Peyer's patch (tissue), 4 donors: ENCODE results near the gene HCFC1. TPM values are rescaled to one million over a fixed set of nuclear protein-coding genes. Genes with fewer than 3 reads are reported as not detected.
A peak's percentile ranks its signal among the peaks of the same experiment; 100 is the strongest.

Experiments used
- DNase-seq, 3 donors: peaks; one replicate each; pipeline ENCODE4 v3.0.0-alpha.2; 2017 to 2019
- H3K27ac ChIP-seq, 4 donors: fragments of 200-600 bp; sonication (generic); one replicate each; pipeline ENCODE4 v1.5.1; 2016 to 2019
- H3K27me3 ChIP-seq, 2 donors: fragments of 200-600 bp; sonication (generic); one replicate each; pipeline ENCODE4 v1.5.1; 2019
- H3K36me3 ChIP-seq, 3 donors: fragments of 200-600 bp; sonication (generic); one replicate each; pipeline ENCODE4 v1.5.1; 2016 to 2019
- H3K4me1 ChIP-seq, 4 donors: fragments of 200-600 bp; sonication (generic); one replicate each; pipeline ENCODE4 v1.5.1; 2016 to 2019
- H3K4me3 ChIP-seq, 4 donors: fragments of 200-600 bp; sonication (generic); 1 replicate in 3 of 4; 2 replicates in 1 of 4; pipeline ENCODE4 v1.5.1; 2016 to 2019; ENCODE audit warnings: mild to moderate bottlenecking in 1 of 4
- H3K9me3 ChIP-seq, 4 donors: fragments of 200-600 bp; sonication (generic); one replicate each; pipeline ENCODE4 v1.5.1; 2016 to 2019; ENCODE audit warnings: mild to moderate bottlenecking in 1 of 4
- POLR2A ChIP-seq, 2 donors: fragments of 450-650 bp; IDR thresholded peaks; one replicate each; pipeline ENCODE4 v1.5.1; 2017; ENCODE audit warnings: antibody characterized with exemption in 2 of 2, mild to moderate bottlenecking in 2 of 2, moderate library complexity in 2 of 2
- total RNA-seq, 4 donors: library from RNA; depleted of rRNA; stranded (reverse); fragments of >200 nt; gene quantifications; one replicate each; pipeline ENCODE4 v1.1.0, GENCODE V29; 2016
- TF ChIP-seq, protein P1 (sequence below), 6 experiments: fragments of 450-650 bp in 4 of 6; fragments of 200-600 bp in 2 of 6; sonication (generic) in 1 of 6; IDR thresholded peaks; one replicate each; pipeline ENCODE4 v1.5.1; 2017 to 2019; ENCODE audit warnings: antibody characterized with exemption in 6 of 6, mild to moderate bottlenecking in 3 of 6, moderate library complexity in 1 of 6

HCFC1 gene
- total RNA-seq, 4 donors from 2014 or later, result 44.1 to 70.6 (median 55.6) TPM

GRCh38 chrX:153924149-153924861, 47.3 kb downstream of the HCFC1 start:
- Histone ChIP-seq H3K4me1 (peaks cover 0 to 34% (median 10%) of the 10 kb centered on the region in 4 donors), H3K4me3 (peak overlapping the region in 3 of 4 donors; percentile 63 to 67 (median 63)), H3K27ac (peak overlapping the region; percentile 45 to 99 (median 96)), H3K27me3 (no peaks in the 10 kb centered on the region), H3K36me3 (no peaks in the 10 kb centered on the region), H3K9me3 (no peaks in the 10 kb centered on the region)
- DNase-seq, result peak in 2 of 3 donors; percentile 58 to 76
- no peak for TF ChIP-seq POLR2A (IDR thresholded peaks at IDR 0.05)
- TF ChIP-seq, protein P1, sequence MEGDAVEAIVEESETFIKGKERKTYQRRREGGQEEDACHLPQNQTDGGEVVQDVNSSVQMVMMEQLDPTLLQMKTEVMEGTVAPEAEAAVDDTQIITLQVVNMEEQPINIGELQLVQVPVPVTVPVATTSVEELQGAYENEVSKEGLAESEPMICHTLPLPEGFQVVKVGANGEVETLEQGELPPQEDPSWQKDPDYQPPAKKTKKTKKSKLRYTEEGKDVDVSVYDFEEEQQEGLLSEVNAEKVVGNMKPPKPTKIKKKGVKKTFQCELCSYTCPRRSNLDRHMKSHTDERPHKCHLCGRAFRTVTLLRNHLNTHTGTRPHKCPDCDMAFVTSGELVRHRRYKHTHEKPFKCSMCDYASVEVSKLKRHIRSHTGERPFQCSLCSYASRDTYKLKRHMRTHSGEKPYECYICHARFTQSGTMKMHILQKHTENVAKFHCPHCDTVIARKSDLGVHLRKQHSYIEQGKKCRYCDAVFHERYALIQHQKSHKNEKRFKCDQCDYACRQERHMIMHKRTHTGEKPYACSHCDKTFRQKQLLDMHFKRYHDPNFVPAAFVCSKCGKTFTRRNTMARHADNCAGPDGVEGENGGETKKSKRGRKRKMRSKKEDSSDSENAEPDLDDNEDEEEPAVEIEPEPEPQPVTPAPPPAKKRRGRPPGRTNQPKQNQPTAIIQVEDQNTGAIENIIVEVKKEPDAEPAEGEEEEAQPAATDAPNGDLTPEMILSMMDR (IDR thresholded peaks at IDR 0.05), result peak in 5 of 6 experiments; percentile 16 to 44 (median 33)

DNA sequence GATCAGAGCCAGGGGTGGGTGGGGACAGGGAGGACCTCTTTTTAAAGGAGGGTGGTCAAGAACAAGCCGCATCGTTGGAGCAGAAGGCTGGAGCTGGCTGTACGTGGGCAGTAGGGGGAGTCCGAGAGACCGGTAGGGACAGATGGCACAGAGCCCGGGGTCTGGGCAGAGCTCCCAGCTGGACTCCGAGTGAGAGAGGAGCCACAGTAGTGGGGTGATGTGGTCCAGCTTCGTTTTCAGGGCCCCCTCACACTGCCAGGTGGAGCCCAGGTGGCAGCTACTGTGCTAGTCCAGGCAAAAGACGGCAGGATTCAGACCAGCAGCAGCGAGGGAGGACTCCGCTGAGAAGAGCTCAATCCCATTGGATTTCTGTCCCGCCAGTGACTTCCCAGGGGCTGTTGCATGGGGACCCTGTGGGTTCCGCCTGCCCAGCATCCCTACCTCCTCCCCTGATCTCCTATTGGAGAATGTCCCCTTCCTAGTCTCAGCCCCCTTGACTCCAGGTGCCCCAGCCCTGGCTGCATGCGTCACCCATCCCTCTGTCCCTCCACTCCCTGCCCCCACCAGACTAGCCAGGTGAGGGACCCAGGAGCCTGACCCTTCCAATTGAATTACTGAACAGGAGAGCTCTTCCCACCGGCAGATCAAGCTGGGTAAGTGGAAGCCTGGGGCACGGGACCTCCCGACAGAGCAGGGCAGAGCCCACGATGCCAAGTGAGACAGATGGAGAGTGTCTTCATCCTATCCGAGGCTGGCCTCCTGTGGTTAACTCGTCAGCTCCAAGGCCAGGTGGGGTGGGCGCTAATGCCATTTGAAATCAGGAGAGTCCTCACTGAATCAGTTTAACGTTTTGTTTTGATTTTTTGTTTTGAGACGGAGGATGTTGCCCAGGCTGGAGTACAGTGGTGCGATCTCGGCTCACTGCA, 48.4 kb downstream of the HCFC1 start:
- Histone ChIP-seq H3K9me3 (no peaks in the 10 kb centered on the region), H3K27ac (peak overlapping the region in 2 of 4 donors; percentile 95 to 96), H3K36me3 (no peaks in the 10 kb centered on the region), H3K4me3 (peak overlapping the region in 1 of 4 donors; percentile 63), H3K27me3 (no peaks in the 10 kb centered on the region), H3K4me1 (peaks cover 0 to 27% (median 10%) of the 10 kb centered on the region in 4 donors)
- no peak for TF ChIP-seq POLR2A (IDR thresholded peaks at IDR 0.05)
- TF ChIP-seq, protein P1 (IDR thresholded peaks at IDR 0.05), result peak in 2 of 6 experiments; percentile 25 to 39
- DNase-seq, result peak in 2 of 3 donors; percentile 54 to 80

- Histone ChIP-seq H3K27ac (peak overlapping the region in 2 of 4 donors; percentile 13 to 31), H3K27me3 (no peaks in the 10 kb centered on the region), H3K4me3 (peak overlapping the region in 1 of 4 donors; percentile 12), H3K9me3 (no peaks in the 10 kb centered on the region), H3K36me3 (no peaks in the 10 kb centered on the region), H3K4me1 (peaks cover 0 to 21% (median 3%) of the 10 kb centered on the region in 4 donors)
- DNase-seq, result no peak
- no peak for TF ChIP-seq POLR2A (IDR thresholded peaks at IDR 0.05)
- TF ChIP-seq, protein P1 (IDR thresholded peaks at IDR 0.05), result no peak
These were observed 49.8 kb downstream of the HCFC1 start for GRCh38 chrX:153921511-153922446.

GRCh38 chrX:153921070-153921469, 50.5 kb downstream of the HCFC1 start:
- H3K9me3 ChIP-seq, result no peaks in the 10 kb centered on the region
- TF ChIP-seq, protein P1 (IDR thresholded peaks at IDR 0.05), result no peak
- no peak for TF ChIP-seq POLR2A (IDR thresholded peaks at IDR 0.05)
- H3K4me1 ChIP-seq, result peaks cover 0 to 15% (median under 1%) of the 10 kb centered on the region in 4 donors
- no peaks in the 10 kb centered on the region for H3K36me3 ChIP-seq
- H3K27me3 ChIP-seq, result no peaks in the 10 kb centered on the region
- H3K4me3 ChIP-seq, result no peak overlapping the region
- DNase-seq, result no peak
- peak overlapping the region in 1 of 4 donors; percentile 31 for H3K27ac ChIP-seq

GRCh38 chrX:153920546-153920945, 51.1 kb downstream of the HCFC1 start:
- Histone ChIP-seq H3K4me3 (no peak overlapping the region), H3K27me3 (no peaks in the 10 kb centered on the region), H3K9me3 (no peaks in the 10 kb centered on the region), H3K27ac (no peak overlapping the region), H3K36me3 (no peaks in the 10 kb centered on the region), H3K4me1 (peaks cover 0 to 15% (median 0%) of the 10 kb centered on the region in 4 donors)
- TF ChIP-seq, protein P1 (IDR thresholded peaks at IDR 0.05), result no peak
- no peak for TF ChIP-seq POLR2A (IDR thresholded peaks at IDR 0.05)
- no peak for DNase-seq
